Activated naive CD4-positive, alpha-beta T cell treated with anti-CD3 and anti-CD28 coated beads, Interleukin-2, amount 50 U/mL, for 24 hours (primary cell): Measurements from ENCODE around the gene RASA4B.
"Not testable (repeated sequence)": the region's sequence is repeated elsewhere in the genome, so short reads cannot be mapped to it uniquely, and the experiment has no call there.

Experiments
- H3K27ac Mint-ChIP-seq: one replicate; pipeline ENCODE4 v1.8.0; 2021; ENCODE audit warnings: mild to moderate bottlenecking, mixed read lengths
- H3K27me3 Mint-ChIP-seq: one replicate; pipeline ENCODE4 v1.8.0; 2021; ENCODE audit warnings: mixed read lengths
- H3K36me3 Mint-ChIP-seq: one replicate; pipeline ENCODE4 v1.8.0; 2021; ENCODE audit warnings: mixed read lengths
- H3K4me1 Mint-ChIP-seq: one replicate; pipeline ENCODE4 v1.8.0; 2021; ENCODE audit warnings: mixed read lengths
- H3K4me3 Mint-ChIP-seq: one replicate; pipeline ENCODE4 v1.8.0; 2021; ENCODE audit warnings: mild to moderate bottlenecking, mixed read lengths
- H3K9me3 Mint-ChIP-seq: one replicate; pipeline ENCODE4 v1.8.0; 2021; ENCODE audit warnings: mixed read lengths

RASA4B gene

DNA sequence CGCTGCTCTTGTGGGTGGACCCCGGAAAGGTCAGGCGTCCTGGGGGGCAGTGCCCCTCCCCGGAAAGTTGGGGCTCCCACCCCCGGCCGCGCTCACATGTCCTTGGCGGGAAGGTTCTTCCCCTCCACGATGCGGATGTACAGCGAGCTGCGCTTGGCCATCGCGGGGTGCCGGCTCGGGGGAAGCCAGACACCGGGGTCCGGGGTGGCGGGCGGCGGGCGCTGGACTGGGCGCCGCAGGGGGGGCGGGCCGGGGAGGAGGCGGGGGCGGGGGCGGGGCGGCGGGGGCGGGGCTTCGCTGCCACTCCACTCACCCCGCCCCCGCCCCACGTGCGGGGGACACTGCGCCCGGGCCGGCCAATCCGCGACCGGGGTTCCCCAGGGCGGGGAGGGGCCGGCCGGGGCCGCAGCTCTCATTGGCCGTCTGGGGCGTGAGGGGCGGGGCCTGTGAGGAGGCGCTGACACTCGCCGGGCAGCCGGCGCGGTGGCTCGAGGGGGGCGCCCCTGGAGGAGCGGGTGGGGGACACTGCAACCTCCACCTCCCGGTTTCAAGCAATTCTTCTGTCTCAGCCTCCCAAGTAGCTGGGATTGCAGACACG lies at the start of gene RASA4B:
TSS of gene RASA4B (minus strand) at position 228 of the 598 bp plus-strand sequence. CDS start at position 161, 67 bp downstream.
- H3K27me3 Mint-ChIP-seq, H3K36me3 Mint-ChIP-seq, H3K4me1 Mint-ChIP-seq, H3K9me3 Mint-ChIP-seq, H3K27ac Mint-ChIP-seq: not testable (repeated sequence)
- peak within 1 kb of the TSS; percentile 39 for H3K4me3 Mint-ChIP-seq

DNA sequence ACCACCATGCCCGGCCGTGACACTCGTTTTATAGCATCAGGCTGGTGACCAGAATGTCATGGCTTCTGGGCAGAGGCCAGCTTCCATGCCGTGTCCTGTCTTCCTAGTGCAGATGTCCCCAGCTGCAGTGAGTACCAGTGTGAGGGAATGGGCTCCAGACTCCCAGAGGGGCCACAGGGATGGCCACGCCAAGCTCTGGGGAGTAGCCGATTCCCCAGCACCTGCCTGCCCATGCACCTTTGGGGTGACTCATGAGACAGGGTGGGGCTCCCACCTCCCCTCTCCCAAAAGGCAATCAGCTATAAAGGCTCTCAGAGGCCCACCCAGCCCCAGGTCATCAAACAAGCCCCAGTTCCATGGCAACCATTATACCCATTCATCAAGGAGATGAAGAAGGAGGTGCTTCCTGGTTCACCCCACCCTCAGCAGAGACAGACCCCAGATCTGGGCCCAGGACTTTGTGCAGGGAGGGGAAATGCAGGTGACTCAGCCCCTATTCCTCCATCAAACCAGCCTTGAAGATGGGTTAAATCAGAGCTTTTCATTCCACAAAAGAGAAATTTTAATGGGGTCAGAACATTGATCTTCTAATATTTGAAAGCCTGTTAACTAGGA lies 33.3 kb upstream of the RASA4B start, which contains the start of gene SPDYE2:
TSS of gene SPDYE2 (plus strand) at position 419 of the 615 bp plus-strand sequence. CDS start 2,030 bp downstream, outside the sequence.
- H3K4me3 Mint-ChIP-seq, H3K27me3 Mint-ChIP-seq, H3K4me1 Mint-ChIP-seq: not testable (repeated sequence)

DNA sequence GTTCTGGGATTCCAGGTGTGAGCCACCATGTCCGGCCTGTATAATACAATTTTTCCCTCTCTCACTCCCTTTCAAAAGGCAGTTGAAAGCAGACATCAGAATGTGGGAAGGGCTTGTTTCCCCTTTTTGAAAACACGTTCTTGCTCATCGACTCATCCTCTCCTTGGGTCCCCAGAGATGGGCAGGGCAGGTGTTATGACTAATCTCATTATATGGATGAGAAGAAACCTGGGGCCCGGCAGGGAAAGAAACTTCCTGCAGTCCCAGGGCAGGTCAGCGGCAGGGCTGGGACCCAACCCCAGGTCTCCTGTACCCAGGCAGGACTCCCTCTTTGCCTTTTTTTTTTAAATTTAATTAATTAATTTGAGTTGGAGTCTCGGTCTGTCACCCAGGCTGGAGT lies 28.8 kb upstream of the RASA4B start:
- H3K27me3 Mint-ChIP-seq, H3K27ac Mint-ChIP-seq, H3K9me3 Mint-ChIP-seq, H3K4me3 Mint-ChIP-seq, H3K4me1 Mint-ChIP-seq, H3K36me3 Mint-ChIP-seq: not testable (repeated sequence)

More for the DNA sequence above, 33.3 kb upstream of the RASA4B start, which contains the start of gene SPDYE2:
- H3K9me3 Mint-ChIP-seq, H3K27ac Mint-ChIP-seq, H3K36me3 Mint-ChIP-seq: not testable (repeated sequence)

DNA sequence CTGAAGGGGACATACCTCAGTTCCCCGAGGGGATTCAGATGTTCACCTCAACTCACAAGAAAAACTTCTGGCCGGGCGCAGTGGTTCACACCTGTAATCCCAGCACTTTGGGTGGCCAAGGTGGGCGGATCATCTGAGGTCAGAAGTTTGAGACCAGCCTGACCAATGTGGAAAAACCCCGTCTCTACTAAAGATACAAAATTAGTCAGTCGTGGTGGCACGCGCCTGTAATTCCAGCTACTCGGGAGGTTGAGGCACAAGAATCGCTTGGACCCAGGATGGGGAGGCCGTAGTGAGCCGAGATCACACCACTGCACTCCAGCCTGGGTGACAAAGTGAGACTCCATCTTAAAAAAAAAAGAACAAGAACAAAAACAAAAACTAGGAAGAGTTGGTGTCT lies 27.7 kb upstream of the RASA4B start:
- H3K27me3 Mint-ChIP-seq, H3K36me3 Mint-ChIP-seq, H3K9me3 Mint-ChIP-seq, H3K4me1 Mint-ChIP-seq, H3K27ac Mint-ChIP-seq, H3K4me3 Mint-ChIP-seq: not testable (repeated sequence)

DNA sequence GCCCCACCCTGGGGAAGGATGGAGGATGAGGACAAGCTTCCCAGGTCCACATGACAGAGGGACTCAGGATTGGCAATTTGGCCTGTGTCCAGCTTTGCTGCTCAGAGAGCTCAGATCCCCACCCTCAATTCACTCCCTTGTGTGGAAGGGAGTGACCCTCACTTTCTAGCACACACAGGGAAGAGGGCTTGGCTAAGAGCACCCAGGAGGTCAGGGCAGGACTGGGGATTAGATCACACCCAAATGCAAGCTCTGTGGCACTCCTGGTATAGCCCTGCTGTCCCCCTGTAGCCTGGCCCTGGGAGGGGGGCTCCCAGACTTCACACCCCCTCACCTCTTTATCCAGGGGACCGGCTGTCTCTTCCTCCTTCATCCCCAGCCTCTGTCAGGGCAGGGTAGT lies 26.8 kb upstream of the RASA4B start:
- not testable (repeated sequence) for H3K9me3 Mint-ChIP-seq, H3K27ac Mint-ChIP-seq

DNA sequence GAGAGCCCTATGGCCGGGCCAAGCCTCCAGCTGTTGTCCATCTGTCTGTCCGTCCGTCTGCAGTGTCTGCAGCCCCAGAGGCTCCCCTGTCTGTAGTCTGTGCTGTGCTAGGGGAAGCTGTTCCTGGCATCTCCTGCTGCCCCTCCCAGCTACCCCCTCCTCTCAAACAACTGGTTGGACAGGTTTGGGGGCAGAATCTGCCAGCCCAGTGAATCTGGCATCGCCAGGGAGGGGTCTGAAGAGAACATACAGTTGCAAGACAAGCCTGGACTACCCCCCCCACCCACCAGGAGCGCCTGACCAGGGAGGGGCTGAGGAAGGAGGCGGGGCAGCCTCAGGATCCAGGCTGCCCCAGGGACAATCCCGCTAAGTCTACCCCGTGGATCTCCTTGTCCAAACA lies 26.0 kb upstream of the RASA4B start, which contains the start of gene UPK3BL2:
TSS of gene UPK3BL2 (minus strand) at position 101 of the 400 bp plus-strand sequence. CDS start at position 41, 60 bp downstream.
- H3K27ac Mint-ChIP-seq, H3K9me3 Mint-ChIP-seq, H3K4me3 Mint-ChIP-seq, H3K4me1 Mint-ChIP-seq, H3K27me3 Mint-ChIP-seq, H3K36me3 Mint-ChIP-seq: not testable (repeated sequence)

More for the DNA sequence above, 26.8 kb upstream of the RASA4B start:
- not testable (repeated sequence) for H3K4me3 Mint-ChIP-seq, H3K4me1 Mint-ChIP-seq, H3K27me3 Mint-ChIP-seq, H3K36me3 Mint-ChIP-seq

DNA sequence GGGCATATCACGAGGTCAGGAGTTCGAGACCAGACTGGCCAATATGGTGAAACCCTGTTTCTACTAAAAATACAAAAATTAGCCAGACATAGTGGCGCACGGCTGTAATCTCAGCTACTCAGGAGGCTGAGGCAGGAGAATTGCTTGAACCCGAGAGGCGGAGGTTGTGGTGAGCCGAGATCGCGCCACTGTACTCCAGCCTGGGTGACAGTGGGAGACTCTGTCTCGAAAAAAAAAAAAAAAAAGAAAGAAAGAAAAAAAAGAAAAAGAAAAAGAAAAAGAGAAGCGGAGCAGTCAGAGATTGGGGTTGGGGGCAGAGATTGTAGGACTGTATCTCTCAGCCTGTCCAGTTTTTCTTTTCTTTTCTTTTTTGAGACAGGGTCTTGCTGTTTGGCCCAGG lies 25.2 kb upstream of the RASA4B start:
- not testable (repeated sequence) for H3K9me3 Mint-ChIP-seq, H3K27ac Mint-ChIP-seq, H3K4me3 Mint-ChIP-seq, H3K27me3 Mint-ChIP-seq, H3K4me1 Mint-ChIP-seq, H3K36me3 Mint-ChIP-seq

DNA sequence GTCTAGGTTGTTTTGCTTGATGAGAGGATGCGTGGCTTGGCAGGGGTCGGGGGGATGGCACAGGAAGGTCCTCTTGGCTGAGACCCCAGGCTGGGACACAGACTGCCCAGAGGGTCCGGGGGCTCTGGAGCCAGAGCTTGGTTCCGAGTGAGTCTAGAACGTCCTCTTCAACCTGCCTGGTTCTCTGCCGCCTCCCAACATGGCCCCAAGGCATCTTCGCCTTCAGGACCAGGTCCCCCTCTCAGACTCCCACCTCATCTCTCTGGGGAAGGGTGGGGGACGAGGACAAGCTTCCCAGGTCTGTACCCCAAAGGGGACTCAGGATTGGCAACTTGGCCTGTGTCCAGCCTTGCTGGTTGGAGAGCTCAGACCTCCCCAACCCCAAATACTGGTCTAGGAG lies 24.5 kb upstream of the RASA4B start:
- H3K4me1 Mint-ChIP-seq, H3K27me3 Mint-ChIP-seq, H3K27ac Mint-ChIP-seq, H3K36me3 Mint-ChIP-seq, H3K9me3 Mint-ChIP-seq, H3K4me3 Mint-ChIP-seq: not testable (repeated sequence)

DNA sequence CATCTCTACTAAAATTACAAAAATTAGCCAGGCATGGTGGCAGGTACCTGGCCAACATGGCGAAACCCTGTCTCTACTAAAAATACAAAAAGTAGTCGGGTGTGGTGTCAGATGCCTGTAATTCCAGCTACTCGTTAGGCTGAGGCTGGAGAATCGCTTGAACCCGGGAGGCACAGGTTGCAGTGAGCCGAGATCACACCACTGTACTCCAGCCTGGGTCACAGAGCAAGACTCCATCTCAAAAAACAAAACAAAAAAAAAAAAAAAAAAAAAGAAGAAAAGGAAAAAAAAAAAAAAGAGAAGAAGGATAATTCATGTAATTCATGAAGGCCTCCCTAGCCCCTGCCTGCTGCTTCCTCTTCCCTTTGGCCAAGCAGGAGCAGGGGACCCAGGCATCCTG lies 23.0 kb upstream of the RASA4B start:
- not testable (repeated sequence) for H3K4me1 Mint-ChIP-seq, H3K27me3 Mint-ChIP-seq, H3K9me3 Mint-ChIP-seq, H3K4me3 Mint-ChIP-seq, H3K36me3 Mint-ChIP-seq, H3K27ac Mint-ChIP-seq

DNA sequence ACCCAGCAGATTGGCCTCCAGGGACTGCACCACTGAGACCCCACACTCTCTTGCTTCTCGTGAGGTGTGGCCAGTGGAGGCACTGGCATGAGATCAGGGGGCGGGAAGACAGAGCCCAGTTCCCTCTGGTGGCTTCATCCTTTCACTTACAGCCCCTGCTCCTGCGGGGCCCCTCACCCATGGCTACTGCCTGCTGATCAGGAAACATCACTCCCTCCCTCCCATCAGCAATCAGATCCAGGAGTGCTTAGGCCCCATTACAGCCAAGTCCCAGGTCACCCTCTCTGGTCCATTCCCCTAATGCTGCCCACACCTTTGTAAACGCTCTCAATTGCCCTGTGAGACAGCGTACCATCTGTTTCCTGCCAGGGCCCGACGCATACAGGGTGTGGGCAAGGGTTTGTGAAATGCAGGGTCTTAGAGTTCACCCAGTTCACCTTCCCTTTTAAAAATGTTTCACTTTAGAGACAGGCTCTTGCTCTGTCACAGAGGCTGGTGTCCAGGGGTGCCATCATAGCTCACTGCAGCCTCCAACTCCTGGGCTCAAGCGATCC lies 17.6 kb upstream of the RASA4B start:
- H3K27me3 Mint-ChIP-seq, H3K36me3 Mint-ChIP-seq, H3K4me3 Mint-ChIP-seq, H3K9me3 Mint-ChIP-seq, H3K27ac Mint-ChIP-seq, H3K4me1 Mint-ChIP-seq: not testable (repeated sequence)

DNA sequence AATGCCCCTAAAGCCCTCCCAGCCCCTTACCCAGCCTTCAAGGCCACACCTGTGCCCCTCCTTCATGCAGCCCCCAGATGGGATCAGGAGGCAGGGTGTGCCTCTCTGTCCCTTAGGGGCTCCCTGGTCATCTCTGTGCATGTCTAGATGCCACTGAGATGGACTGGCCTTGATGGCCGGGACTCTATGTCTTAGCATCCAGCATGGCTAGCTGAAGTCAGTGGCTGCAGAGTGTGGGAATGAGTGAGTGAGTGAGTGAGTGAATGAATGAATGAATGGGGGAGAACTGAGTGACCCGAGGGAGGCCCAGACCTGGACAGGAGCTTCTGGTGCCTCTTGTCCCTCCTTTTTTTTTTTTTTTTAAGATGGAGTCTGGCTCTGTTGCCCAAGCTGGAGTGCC lies 14.6 kb upstream of the RASA4B start:
- not testable (repeated sequence) for H3K9me3 Mint-ChIP-seq, H3K27me3 Mint-ChIP-seq, H3K27ac Mint-ChIP-seq, H3K4me3 Mint-ChIP-seq, H3K36me3 Mint-ChIP-seq, H3K4me1 Mint-ChIP-seq

DNA sequence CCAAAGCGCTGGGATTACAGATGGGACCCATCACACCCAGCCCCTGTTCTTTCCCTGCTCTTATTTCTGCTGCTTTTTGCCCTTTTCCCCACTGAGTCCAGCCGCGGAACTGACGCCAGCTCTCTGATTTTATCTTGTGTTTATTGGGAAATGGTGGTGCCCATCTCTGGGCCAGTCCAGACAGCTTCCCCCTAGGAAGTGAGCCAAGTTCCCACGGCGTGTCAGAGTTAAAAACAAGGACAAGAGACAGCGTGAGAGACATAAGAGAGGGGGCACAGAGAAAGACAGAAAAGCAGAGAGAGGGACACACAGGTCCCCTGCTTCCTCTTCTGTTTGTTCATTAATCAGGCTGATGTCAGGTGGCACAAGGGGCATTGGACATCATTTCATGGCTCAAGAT lies 14.0 kb upstream of the RASA4B start:
- not testable (repeated sequence) for H3K9me3 Mint-ChIP-seq, H3K4me3 Mint-ChIP-seq, H3K27me3 Mint-ChIP-seq, H3K27ac Mint-ChIP-seq, H3K4me1 Mint-ChIP-seq, H3K36me3 Mint-ChIP-seq

DNA sequence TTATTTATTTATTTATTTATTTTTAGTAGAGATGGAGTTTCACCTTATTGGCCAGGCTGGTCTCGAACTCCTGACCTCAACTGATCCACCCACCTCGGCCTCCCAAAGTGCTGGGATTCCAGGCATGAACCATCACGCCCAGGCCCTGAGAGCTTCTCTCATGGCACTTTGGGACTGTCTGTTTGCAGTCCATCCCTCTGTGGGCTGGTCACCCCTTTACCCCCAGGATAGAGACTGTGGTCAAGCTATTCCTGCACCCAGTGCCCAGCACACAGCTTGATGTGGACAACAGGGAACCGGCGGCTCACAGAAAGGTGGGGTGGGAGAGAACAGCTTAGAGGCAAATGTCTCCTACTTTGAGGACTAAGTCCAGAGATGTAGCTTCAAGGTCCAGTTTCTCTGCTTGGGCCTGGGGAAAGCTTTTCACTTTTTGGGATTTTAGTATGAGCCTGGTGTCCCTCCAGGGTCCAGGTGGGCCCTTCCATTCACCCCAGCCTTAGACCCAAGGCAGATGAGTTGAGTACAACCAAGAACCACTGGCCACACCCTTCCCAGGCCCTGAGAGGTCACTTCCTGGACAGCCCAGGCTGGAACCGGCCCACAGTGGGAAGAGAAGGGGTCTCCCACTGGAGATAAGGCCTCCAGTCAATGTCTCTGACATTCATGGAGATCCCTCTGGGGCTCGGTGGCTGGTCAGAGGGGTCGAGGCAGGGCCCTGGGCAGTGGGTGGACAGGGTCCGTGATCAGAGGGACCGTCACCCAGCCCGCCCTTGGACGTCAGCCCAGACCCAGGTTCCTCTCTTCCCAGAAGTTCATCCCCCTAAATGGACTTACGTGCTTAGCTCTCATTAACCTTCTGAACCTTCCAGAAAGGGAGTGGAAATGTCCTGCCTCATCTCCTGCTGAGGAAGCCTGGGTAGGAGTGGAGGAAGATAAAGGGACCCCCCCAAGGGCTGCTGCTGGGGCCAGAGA lies 10.5 kb upstream of the RASA4B start:
- not testable (repeated sequence) for H3K27ac Mint-ChIP-seq, H3K27me3 Mint-ChIP-seq, H3K4me3 Mint-ChIP-seq, H3K4me1 Mint-ChIP-seq, H3K9me3 Mint-ChIP-seq, H3K36me3 Mint-ChIP-seq

DNA sequence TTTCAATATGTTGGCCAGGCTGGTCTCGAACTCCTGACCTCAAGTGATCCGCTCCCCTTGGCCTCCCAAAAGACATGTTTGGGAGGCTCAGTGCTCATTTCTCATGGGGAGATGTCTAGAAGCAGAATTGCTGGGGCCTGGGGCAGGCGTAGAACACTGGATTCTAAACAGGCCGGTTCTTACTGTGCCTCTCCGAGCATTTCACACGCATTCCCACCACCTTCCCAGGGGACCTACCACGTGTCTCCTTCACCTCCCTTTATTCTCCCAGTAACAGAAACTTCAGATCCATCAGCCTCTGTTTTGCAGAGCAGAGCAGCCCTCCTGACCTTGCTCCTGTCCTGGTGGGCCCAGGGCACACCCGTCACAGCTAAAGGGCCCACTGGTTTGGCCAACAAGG lies 9.6 kb upstream of the RASA4B start:
- not testable (repeated sequence) for H3K27me3 Mint-ChIP-seq, H3K36me3 Mint-ChIP-seq, H3K4me3 Mint-ChIP-seq, H3K9me3 Mint-ChIP-seq, H3K27ac Mint-ChIP-seq, H3K4me1 Mint-ChIP-seq

DNA sequence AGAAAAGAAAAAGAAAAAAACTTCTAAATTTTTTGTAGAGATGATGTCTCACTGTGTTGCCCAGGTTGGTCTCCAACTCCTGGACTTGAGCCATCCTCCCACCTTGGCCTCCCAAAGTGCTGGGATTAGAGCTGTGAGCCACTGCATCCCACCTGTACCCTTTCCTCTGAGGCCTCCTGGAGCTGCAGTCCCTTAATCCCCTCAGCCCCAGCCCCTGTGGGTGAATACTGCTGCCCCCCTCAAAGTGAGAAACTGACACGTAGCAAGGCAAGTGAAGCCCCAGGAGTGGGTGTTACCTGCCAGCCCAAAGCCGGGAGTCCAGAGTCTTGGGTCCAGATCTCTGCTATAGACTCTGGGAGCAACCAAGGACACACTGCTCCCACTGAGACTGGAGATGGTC lies 7.2 kb upstream of the RASA4B start:
- H3K4me1 Mint-ChIP-seq, H3K9me3 Mint-ChIP-seq, H3K36me3 Mint-ChIP-seq, H3K27me3 Mint-ChIP-seq, H3K27ac Mint-ChIP-seq, H3K4me3 Mint-ChIP-seq: not testable (repeated sequence)

DNA sequence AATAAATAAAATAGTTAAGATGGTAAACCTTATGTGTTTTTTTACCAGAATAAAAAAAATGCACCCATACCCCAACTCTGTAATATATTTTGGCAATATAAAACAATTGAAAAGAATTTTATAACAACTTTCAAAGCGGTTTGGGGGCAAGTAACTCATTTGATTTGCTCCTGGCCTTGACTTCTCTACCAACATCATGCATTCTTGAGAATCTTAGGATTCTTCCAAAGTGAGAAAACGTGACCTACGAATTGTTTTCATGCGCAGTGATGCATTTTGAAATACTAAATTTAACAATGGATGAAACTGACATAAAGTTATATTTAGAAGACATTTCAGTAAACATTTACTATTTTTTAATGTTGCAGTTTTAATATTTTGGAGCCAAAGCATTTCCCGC lies 3.2 kb upstream of the RASA4B start:
- H3K36me3 Mint-ChIP-seq, H3K9me3 Mint-ChIP-seq, H3K4me1 Mint-ChIP-seq, H3K27me3 Mint-ChIP-seq, H3K27ac Mint-ChIP-seq, H3K4me3 Mint-ChIP-seq: not testable (repeated sequence)
